Measurements from ENCODE around the gene CDK9. TPM values are rescaled to one million over a fixed set of nuclear protein-coding genes. Genes with fewer than 3 reads are reported as not detected.

CDK9 gene
- total RNA-seq, 1 experiment from 2014 or later = 48.7 TPM

GRCh38 chr9:127763918-127764384, 21.9 kb upstream of the CDK9 start:
- ATAC-seq (peak; percentile 73), DNase-seq (ENCODE audit: low read depth, low spot score) (no peak)
- POLR2A ChIA-PET = no interaction called here
- CTCF ChIA-PET = interaction anchor here (0.7 kb wide), 1 partner anchor 29 kb away, joined by 3 read pairs; no protein-coding TSS in a partner anchor
- Histone ChIP-seq H3K9me3 (ENCODE audit: control insufficient read depth, insufficient read depth, low read depth, low read length) (no peaks in the 10 kb centered on the region), H3K27me3 (ENCODE audit: control insufficient read depth, insufficient read depth, low read length) (no peaks in the 10 kb centered on the region), H3K36me3 (ENCODE audit: control insufficient read depth, insufficient read depth, low read length) (no peaks in the 10 kb centered on the region), H3K27ac (ENCODE audit: low read length) (no peak overlapping the region), H3K4me1 (ENCODE audit: control insufficient read depth, insufficient read depth, low read length) (no peaks in the 10 kb centered on the region), H3K4me3 (ENCODE audit: low read depth in 2 of 2, low read length in 2 of 2) (no peak overlapping the region)
- in situ Hi-C loops (cut with HindIII; ENCODE audit: low pct_unique_long_range_greater_than_20kb, low sequenced_read_pairs) = no loop called here
- TF ChIP-seq, protein P1, sequence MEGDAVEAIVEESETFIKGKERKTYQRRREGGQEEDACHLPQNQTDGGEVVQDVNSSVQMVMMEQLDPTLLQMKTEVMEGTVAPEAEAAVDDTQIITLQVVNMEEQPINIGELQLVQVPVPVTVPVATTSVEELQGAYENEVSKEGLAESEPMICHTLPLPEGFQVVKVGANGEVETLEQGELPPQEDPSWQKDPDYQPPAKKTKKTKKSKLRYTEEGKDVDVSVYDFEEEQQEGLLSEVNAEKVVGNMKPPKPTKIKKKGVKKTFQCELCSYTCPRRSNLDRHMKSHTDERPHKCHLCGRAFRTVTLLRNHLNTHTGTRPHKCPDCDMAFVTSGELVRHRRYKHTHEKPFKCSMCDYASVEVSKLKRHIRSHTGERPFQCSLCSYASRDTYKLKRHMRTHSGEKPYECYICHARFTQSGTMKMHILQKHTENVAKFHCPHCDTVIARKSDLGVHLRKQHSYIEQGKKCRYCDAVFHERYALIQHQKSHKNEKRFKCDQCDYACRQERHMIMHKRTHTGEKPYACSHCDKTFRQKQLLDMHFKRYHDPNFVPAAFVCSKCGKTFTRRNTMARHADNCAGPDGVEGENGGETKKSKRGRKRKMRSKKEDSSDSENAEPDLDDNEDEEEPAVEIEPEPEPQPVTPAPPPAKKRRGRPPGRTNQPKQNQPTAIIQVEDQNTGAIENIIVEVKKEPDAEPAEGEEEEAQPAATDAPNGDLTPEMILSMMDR (IDR thresholded peaks at IDR 0.05) = no peak; the same call in 1 of the 2 replicates
- intact Hi-C loops (cut with micrococcal nuclease; ENCODE audit: unreplicated experiment) = no loop called here
- no TSS peak for BruUV-seq (replicated peaks)

DNA sequence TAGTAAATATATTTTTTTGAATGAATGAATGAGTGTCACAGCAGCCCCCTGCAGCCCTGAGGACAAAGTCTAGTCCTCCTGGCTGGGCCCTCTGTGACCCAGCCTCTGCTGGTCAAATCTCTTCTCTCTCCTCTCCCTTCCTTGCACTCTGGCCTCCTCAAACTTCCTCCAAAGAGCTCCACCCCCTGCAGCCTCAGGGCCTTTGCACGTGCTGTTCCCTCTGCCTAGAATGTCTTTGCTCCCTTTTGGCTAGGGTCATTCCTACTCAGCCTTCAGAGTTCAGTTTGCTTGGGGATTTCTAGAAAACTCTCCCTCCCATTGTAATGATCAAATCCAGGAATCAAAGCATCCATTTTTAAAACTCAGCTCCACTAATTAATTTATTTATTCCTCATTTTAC, 20.4 kb upstream of the CDK9 start:
- ChIA-PET CTCF (no interaction called here), POLR2A (interaction anchor here (0.8 kb wide), 1 partner anchor 10 kb away, joined by 3 read pairs; no protein-coding TSS in a partner anchor)
- in situ Hi-C loops (cut with HindIII; ENCODE audit: low pct_unique_long_range_greater_than_20kb, low sequenced_read_pairs) = no loop called here
- no TSS peak for BruUV-seq (replicated peaks)
- DNase-seq (ENCODE audit: low read depth, low spot score) (no peak), ATAC-seq (no peak)
- Histone ChIP-seq H3K27me3 (ENCODE audit: control insufficient read depth, insufficient read depth, low read length) (no peaks in the 10 kb centered on the region), H3K4me1 (ENCODE audit: control insufficient read depth, insufficient read depth, low read length) (no peaks in the 10 kb centered on the region), H3K36me3 (ENCODE audit: control insufficient read depth, insufficient read depth, low read length) (no peaks in the 10 kb centered on the region), H3K4me3 (ENCODE audit: low read depth in 2 of 2, low read length in 2 of 2) (no peak overlapping the region), H3K9me3 (ENCODE audit: control insufficient read depth, insufficient read depth, low read depth, low read length) (no peaks in the 10 kb centered on the region), H3K27ac (ENCODE audit: low read length) (no peak overlapping the region)
- intact Hi-C loops (cut with micrococcal nuclease; ENCODE audit: unreplicated experiment) = no loop called here
- TF ChIP-seq TCF7L2 (IDR thresholded peaks at IDR 0.05; ENCODE audit: low read depth, low read length) (no peak), POLR2AphosphoS5 (IDR thresholded peaks at IDR 0.05; ENCODE audit: low read depth, low read length) (no peak), SIN3A (IDR thresholded peaks at IDR 0.05; ENCODE audit: borderline replicate concordance, insufficient read depth, low read depth, low read length) (no peak), REST (IDR thresholded peaks at IDR 0.05; ENCODE audit: insufficient read depth in 1 of 2, low read depth in 2 of 2, low read length in 1 of 2) (no peak)
- TF ChIP-seq, protein P1 (IDR thresholded peaks at IDR 0.05) = no peak
